Right lobe of liver (tissue), 6 donors: ENCODE results near the gene HIRA. TPM values are rescaled to one million over a fixed set of nuclear protein-coding genes. Genes with fewer than 3 reads are reported as not detected.

Experiments
- ATAC-seq, 4 donors: fragments of 200-7000 bp; cut with Tn5 transposase; one replicate each; pipeline ENCODE4 v1.9.1; 2020; ENCODE audit warnings: mild to moderate bottlenecking in 4 of 4, moderate library complexity in 4 of 4
- DNase-seq, 3 donors: peaks; one replicate each; pipeline ENCODE4 v3.0.0-alpha.2; 2020
- H3K27ac ChIP-seq, 3 donors: fragments of 200-600 bp; one replicate each; pipeline ENCODE4 v1.8.0; 2022
- H3K27me3 ChIP-seq, 2 donors: fragments of 200-600 bp; one replicate each; pipeline ENCODE4 v1.8.0; 2022
- H3K36me3 ChIP-seq, 4 donors: fragments of 200-600 bp; sonication (generic) in 1 of 4; one replicate each; pipeline versions ENCODE4 v1.5.1 to v1.8.0; 2017 to 2022; ENCODE audit warnings: control low read depth in 1 of 4
- H3K4me1 ChIP-seq, 4 donors: fragments of 200-600 bp; sonication (generic) in 1 of 4; one replicate each; pipeline versions ENCODE4 v1.5.1 to v1.8.0; 2017 to 2022; ENCODE audit warnings: control low read depth in 1 of 4
- H3K4me3 ChIP-seq, 3 donors: fragments of 200-600 bp; one replicate each; pipeline ENCODE4 v1.8.0; 2022
- H3K9me3 ChIP-seq, 4 donors: fragments of 200-600 bp; sonication (generic) in 1 of 4; one replicate each; pipeline versions ENCODE4 v1.5.1 to v1.8.0; 2017 to 2022; ENCODE audit warnings: control low read depth in 1 of 4
- POLR2A ChIP-seq: fragments of 450-650 bp; IDR thresholded peaks from one replicate; pipeline ENCODE4 v1.6.1; 2017; ENCODE audit warnings: antibody characterized with exemption, mild to moderate bottlenecking
- WGBS: methylation state at CpG from one replicate; pipeline ENCODE4 v1.1.6; 2018; ENCODE audit warnings: low coverage, low lambda C conversion rate; ENCODE audit not compliant: insufficient coverage; ENCODE audit errors: missing lambda C conversion rate; 5-methylcytosine and 5-hydroxymethylcytosine counted together
- intact Hi-C, 2 donors: fragments of 100-400 bp; cut with DNase I; formaldehyde crosslinking; loops; one replicate each; pipeline versions ENCODE4 v1.11.2 to v1.14.1; 2022
- total RNA-seq, 6 experiments: library from RNA; depleted of rRNA in 2 of 6; stranded (reverse); fragments of >200 nt in 2 of 6; fragmentation: NEBNext Ultra II Directional in 3 of 6; extraction: Animal tissue kit (Norgen Biotek cat#: 25700) in 3 of 6; gene quantifications; one replicate each; pipeline versions ENCODE4 v1.1.0 to v1.2.4, GENCODE V29; 2016 to 2023
- TF ChIP-seq, protein P1 (sequence below), 4 donors: fragments of 200-600 bp in 3 of 4; fragments of 450-650 bp in 1 of 4; IDR thresholded peaks; one replicate each; pipeline versions ENCODE4 v1.5.1 to v1.8.0; 2016 to 2022; ENCODE audit warnings: antibody characterized with exemption in 4 of 4, mild to moderate bottlenecking in 2 of 4
- donor health status: DM: no; HTN: yes; CAD: no.
- donor health status: DM: no; HTN: no; CAD: no.
- donor health status: DM: no; HTN: no; CAD: no.
- donor health status: DM: no; HTN: yes; CAD: no.
- donor health status: DM: no; HTN: yes; CAD: no.

Gene HIRA
- total RNA-seq, 6 experiments from 2014 or later, result 14.6 to 25.0 (median 17.8) TPM

- WGBS, result 100% methylated on average over 1 of the region's 6 CpGs
- intact Hi-C loops, result no loop called here
Measured at GRCh38 chr22:19359554-19360299, 71.8 kb downstream of the HIRA start.

GRCh38 chr22:19358703-19359553 is 72.6 kb downstream of the HIRA start:
- DNase-seq (no peak), ATAC-seq (peak in 1 of 4 donors; percentile 8)
- no peaks in the 10 kb centered on the region for H3K27me3 ChIP-seq
- peaks cover 7 to 92% (median 48%) of the 10 kb centered on the region in 4 donors for H3K36me3 ChIP-seq
- H3K9me3 ChIP-seq, result no peaks in the 10 kb centered on the region
- no peak overlapping the region for H3K4me3 ChIP-seq
- TF ChIP-seq POLR2A, result no peak
- TF ChIP-seq, protein P1, sequence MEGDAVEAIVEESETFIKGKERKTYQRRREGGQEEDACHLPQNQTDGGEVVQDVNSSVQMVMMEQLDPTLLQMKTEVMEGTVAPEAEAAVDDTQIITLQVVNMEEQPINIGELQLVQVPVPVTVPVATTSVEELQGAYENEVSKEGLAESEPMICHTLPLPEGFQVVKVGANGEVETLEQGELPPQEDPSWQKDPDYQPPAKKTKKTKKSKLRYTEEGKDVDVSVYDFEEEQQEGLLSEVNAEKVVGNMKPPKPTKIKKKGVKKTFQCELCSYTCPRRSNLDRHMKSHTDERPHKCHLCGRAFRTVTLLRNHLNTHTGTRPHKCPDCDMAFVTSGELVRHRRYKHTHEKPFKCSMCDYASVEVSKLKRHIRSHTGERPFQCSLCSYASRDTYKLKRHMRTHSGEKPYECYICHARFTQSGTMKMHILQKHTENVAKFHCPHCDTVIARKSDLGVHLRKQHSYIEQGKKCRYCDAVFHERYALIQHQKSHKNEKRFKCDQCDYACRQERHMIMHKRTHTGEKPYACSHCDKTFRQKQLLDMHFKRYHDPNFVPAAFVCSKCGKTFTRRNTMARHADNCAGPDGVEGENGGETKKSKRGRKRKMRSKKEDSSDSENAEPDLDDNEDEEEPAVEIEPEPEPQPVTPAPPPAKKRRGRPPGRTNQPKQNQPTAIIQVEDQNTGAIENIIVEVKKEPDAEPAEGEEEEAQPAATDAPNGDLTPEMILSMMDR (IDR thresholded peaks at IDR 0.05), result no peak
- intact Hi-C loops, result no loop called here
- WGBS, result 97% methylated on average over 6 of the region's 13 CpGs
- H3K4me1 ChIP-seq, result no peaks in the 10 kb centered on the region
- H3K27ac ChIP-seq, result no peak overlapping the region

More at GRCh38 chr22:19359554-19360299, 71.8 kb downstream of the HIRA start:
- H3K36me3 ChIP-seq, result peaks cover 7 to 92% (median 49%) of the 10 kb centered on the region in 4 donors
- ATAC-seq (no peak), DNase-seq (no peak)
- H3K27me3 ChIP-seq, result no peaks in the 10 kb centered on the region
- no peaks in the 10 kb centered on the region for H3K4me1 ChIP-seq
- H3K27ac ChIP-seq, result no peak overlapping the region
- no peaks in the 10 kb centered on the region for H3K9me3 ChIP-seq
- TF ChIP-seq, protein P1 (IDR thresholded peaks at IDR 0.05), result no peak
- no peak for TF ChIP-seq POLR2A
- H3K4me3 ChIP-seq, result no peak overlapping the region

DNA sequence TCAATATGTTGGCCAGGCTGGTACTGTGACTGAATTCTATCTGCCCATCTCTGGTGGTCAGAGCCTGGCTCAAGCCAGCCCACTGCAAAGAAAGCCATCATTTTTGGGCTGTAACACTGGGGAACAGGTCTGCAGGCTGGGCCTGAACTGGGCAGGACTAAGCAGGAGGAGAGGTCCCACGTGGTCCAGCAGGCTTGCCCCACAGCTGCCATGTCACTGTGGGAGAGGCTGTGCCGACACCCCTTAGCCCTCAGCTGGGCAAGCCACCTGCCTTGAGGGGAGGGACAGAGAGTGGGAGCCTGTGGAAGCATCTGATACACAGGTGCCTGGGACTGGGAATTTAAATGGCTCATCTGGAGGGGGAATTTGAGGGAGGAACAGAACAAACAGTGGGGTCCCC is 73.3 kb downstream of the HIRA start:
- H3K4me1 ChIP-seq, result no peaks in the 10 kb centered on the region
- no peaks in the 10 kb centered on the region for H3K9me3 ChIP-seq
- WGBS, result no CpG with 5 or more reads among the region's 2 CpGs
- H3K36me3 ChIP-seq, result peaks cover 7 to 92% (median 53%) of the 10 kb centered on the region in 4 donors
- no peak overlapping the region for H3K4me3 ChIP-seq
- ATAC-seq, result no peak
- no peak for TF ChIP-seq POLR2A
- TF ChIP-seq, protein P1 (IDR thresholded peaks at IDR 0.05), result no peak
- H3K27ac ChIP-seq, result no peak overlapping the region
- intact Hi-C loops, result no loop called here
- H3K27me3 ChIP-seq, result no peaks in the 10 kb centered on the region
- no peak for DNase-seq

GRCh38 chr22:19357270-19358105 is 74.0 kb downstream of the HIRA start:
- Histone ChIP-seq H3K27ac (no peak overlapping the region), H3K4me3 (no peak overlapping the region), H3K4me1 (no peaks in the 10 kb centered on the region), H3K9me3 (no peaks in the 10 kb centered on the region), H3K36me3 (peaks cover 7 to 97% (median 58%) of the 10 kb centered on the region in 4 donors), H3K27me3 (no peaks in the 10 kb centered on the region)
- DNase-seq (no peak), ATAC-seq (no peak)
- TF ChIP-seq POLR2A, result no peak
- TF ChIP-seq, protein P1 (IDR thresholded peaks at IDR 0.05), result no peak
- intact Hi-C loops, result no loop called here
- 98% methylated on average over 6 of the region's 14 CpGs for WGBS
